HepG2 (cell line): ENCODE results near the gene HS6ST2. TPM values are rescaled to one million over a fixed set of nuclear protein-coding genes. Genes with fewer than 3 reads are reported as not detected.

ENCODE experiments used
- ATAC-seq: fragments of 200-7000 bp; cut with Tn5 transposase; 3 replicates; pipeline ENCODE4 v1.9.1; 2020; ENCODE audit warnings: mild to moderate bottlenecking, moderate library complexity
- BruUV-seq: library from RNA; stranded (reverse); fragments of 400-500 nt; replicated peaks from 2 replicates; lab custom pipeline; 2021; lab: Mats Ljungman, UMichigan
- CTCF ChIA-PET: fragments of 300-600 bp; formaldehyde crosslinking; extraction: SDS; loops from one replicate; lab custom pipeline; 2021; ENCODE audit warnings: low total read pairs, inconsistent platforms, low intra/inter-chr PET ratio; lab: Yijun Ruan, JAX
- POLR2A ChIA-PET: fragments of 350-600 bp; sonication (Branson Sonifier 250); formaldehyde crosslinking; loops from one replicate; lab custom pipeline; 2020; ENCODE audit warnings: antibody characterized with exemption, inconsistent platforms; lab: Yijun Ruan, JAX
- DNase-seq: peaks from one replicate; pipeline ENCODE4 v3.0.0-alpha.2; 2015; ENCODE audit warnings: low spot score
- FAIRE-seq: peaks from 3 replicates; lab custom pipeline; 2011; peaks lifted over from hg19 to GRCh38; lab: Jason Lieb, UNC
- H2AFZ ChIP-seq: one replicate; pipeline ENCODE4 v1.6.1; 2011; ENCODE audit warnings: low read length, inconsistent platforms
- H3K27ac ChIP-seq: fragments of 300-600 bp; 3 replicates; pipeline ENCODE4 v1.8.0; 2011; ENCODE audit warnings: mixed run types, mild to moderate bottlenecking, mixed read lengths, low read length, inconsistent platforms; ENCODE audit not compliant: insufficient read depth; ENCODE audit errors: extremely low read length
- H3K27me3 ChIP-seq, 2 experiments: fragments of 200-600 bp in 1 of 2; 2 replicates in 1 of 2; 3 replicates in 1 of 2; pipeline versions ENCODE4 v1.6.0 to v1.8.0; 2011; ENCODE audit warnings: low read length in 2 of 2, mild to moderate bottlenecking in 2 of 2, moderate library complexity in 2 of 2, inconsistent platforms in 1 of 2; ENCODE audit not compliant: insufficient read depth in 2 of 2, control insufficient read depth in 1 of 2
- H3K36me3 ChIP-seq, 2 experiments: fragments of 200-600 bp in 1 of 2; replicated peaks in 1 of 2; 2 replicates in 1 of 2; 3 replicates in 1 of 2; pipeline versions ENCODE4 v1.5.1 to v1.8.0; 2011; ENCODE audit warnings: low read length in 2 of 2, inconsistent platforms in 1 of 2; ENCODE audit not compliant: insufficient read depth in 2 of 2, control insufficient read depth in 1 of 2
- H3K4me1 ChIP-seq: 2 replicates; pipeline ENCODE4 v1.5.1; 2012; ENCODE audit warnings: low read length, inconsistent platforms; ENCODE audit not compliant: insufficient read depth
- H3K4me2 ChIP-seq: 2 replicates; pipeline ENCODE4 v1.6.0; 2011; ENCODE audit warnings: low read depth, low read length, inconsistent platforms
- H3K4me3 ChIP-seq, 3 experiments: fragments of 200-600 bp in 1 of 3; sonication (generic), shearing (Covaris generic) in 1 of 3; replicated peaks in 1 of 3; 2 replicates each; pipeline ENCODE4 v1.5.1; 2011 to 2016; ENCODE audit warnings: low read length in 3 of 3, inconsistent platforms in 2 of 3, low read depth in 2 of 3, mild to moderate bottlenecking in 2 of 3, control low read depth in 1 of 3, mixed read lengths in 1 of 3; ENCODE audit not compliant: insufficient read depth in 1 of 3
- H3K79me2 ChIP-seq: one replicate; pipeline ENCODE4 v1.6.1; 2011; ENCODE audit warnings: low read length, inconsistent platforms; ENCODE audit not compliant: insufficient read depth
- H3K9ac ChIP-seq: 2 replicates; pipeline ENCODE4 v1.6.0; 2011; ENCODE audit warnings: mild to moderate bottlenecking, low read depth, low read length, inconsistent platforms; ENCODE audit not compliant: insufficient read depth
- H3K9me3 ChIP-seq: 2 replicates; pipeline ENCODE4 v1.5.1; 2012; ENCODE audit warnings: mild to moderate bottlenecking, low read length
- H4K20me1 ChIP-seq: 2 replicates; pipeline ENCODE4 v1.6.0; 2011; ENCODE audit warnings: inconsistent platforms, mild to moderate bottlenecking, low read length, moderate library complexity; ENCODE audit not compliant: insufficient read depth
- CBX2 ChIP-seq, 2 experiments: fragments of 200-600 bp in 1 of 2; sonication (generic); formaldehyde crosslinking in 1 of 2; IDR thresholded peaks; 2 replicates each; pipeline versions ENCODE4 v1.7.0 to v1.8.1; 2018 to 2022; ENCODE audit warnings: low read depth in 2 of 2, low read length in 1 of 2, mild to moderate bottlenecking in 1 of 2, missing genetic modification reagents in 1 of 2
- FOXM1 ChIP-seq: sonication (generic); formaldehyde crosslinking; IDR thresholded peaks from 2 replicates; pipeline ENCODE4 v1.5.0; 2020; ENCODE audit warnings: missing genetic modification reagents
- KDM5B ChIP-seq: sonication (generic); formaldehyde crosslinking; IDR thresholded peaks from 2 replicates; pipeline ENCODE4 v1.4.0; 2020; ENCODE audit warnings: missing genetic modification reagents, mild to moderate bottlenecking, borderline replicate concordance
- PAXIP1 ChIP-seq: sonication (generic); formaldehyde crosslinking; conservative IDR thresholded peaks from 2 replicates; pipeline ENCODE4 v1.4.0; 2020; ENCODE audit warnings: mild to moderate bottlenecking, missing genetic modification reagents, moderate library complexity
- SKIL ChIP-seq: sonication (generic); formaldehyde crosslinking; IDR thresholded peaks from 2 replicates; pipeline ENCODE4 v1.8.0; 2022; ENCODE audit warnings: missing genetic modification reagents, mild to moderate bottlenecking, moderate library complexity, borderline replicate concordance
- U2AF1 ChIP-seq: fragments of 200-400 bp; formaldehyde crosslinking; optimal IDR thresholded peaks from 2 replicates; pipeline ENCODE3; 2017; ENCODE audit warnings: mild to moderate bottlenecking, low read depth, low read length
- ZNF775 ChIP-seq: sonication (generic); formaldehyde crosslinking; IDR thresholded peaks from 2 replicates; pipeline ENCODE4 v1.4.0; 2020; ENCODE audit warnings: missing genetic modification reagents, mild to moderate bottlenecking, moderate library complexity, borderline replicate concordance
- WGBS: methylation state at CpG from one replicate; pipeline ENCODE4 v1.1.6; 2017; ENCODE audit warnings: low lambda C conversion rate; 5-methylcytosine and 5-hydroxymethylcytosine counted together
- in situ Hi-C: cut with HindIII; loops from 2 replicates; pipeline ENCODE4 v1.10.0; 2017; ENCODE audit warnings: low pct_unique_long_range_greater_than_20kb; ENCODE audit not compliant: extremely low pct_ligation_motif_present
- intact Hi-C: fragments of 100-400 bp; cut with micrococcal nuclease; formaldehyde crosslinking; loops from one replicate; pipeline ENCODE4 v1.10.0; 2022; ENCODE audit not compliant: unreplicated experiment
- polyA plus RNA-seq, 8 experiments: library from polyadenylated mRNA; depleted of rRNA in 3 of 8; stranded (reverse) in 7 of 8; unstranded in 1 of 8; fragments of >200 nt; fragmentation: Illumina TruSeq in 4 of 8; extraction: Trizol in 4 of 8; gene quantifications; 2 replicates each; pipeline versions ENCODE4 v1.2.1 to v1.2.3, GENCODE V29; 2011 to 2016; ENCODE audit warnings: low read depth in 4 of 8, missing spikeins in 1 of 8, mixed read lengths in 1 of 8; ENCODE audit not compliant: insufficient read depth in 1 of 8
- total RNA-seq, 5 experiments: library from RNA; depleted of rRNA; stranded (reverse); fragments of >200 nt; fragmentation: Illumina TruSeq; extraction: Trizol; gene quantifications; 2 replicates each; pipeline ENCODE4 v1.2.3, GENCODE V29; 2016; ENCODE audit warnings: low read depth in 1 of 5
- TF ChIP-seq, protein P1 (sequence below): fragments of 450-650 bp; IDR thresholded peaks from 2 replicates; pipeline ENCODE4 v1.6.1; 2016
- TF ChIP-seq, protein P2 (sequence below): sonication (generic); formaldehyde crosslinking; IDR thresholded peaks from 2 replicates; pipeline ENCODE4 v1.8.1; 2023; ENCODE audit warnings: mild to moderate bottlenecking, missing genetic modification reagents, borderline replicate concordance
- TF ChIP-seq, protein P3 (sequence below): sonication (generic); formaldehyde crosslinking; IDR thresholded peaks from 2 replicates; pipeline ENCODE4 v1.4.0; 2020; ENCODE audit warnings: low read depth, mild to moderate bottlenecking, missing genetic modification reagents

The HS6ST2 gene
- total and polyA plus RNA-seq, 2 of the 13 experiments (the other 11 are each of a cell fraction or from before 2014, with no cell fraction given): 0.05 TPM; not detected in 1

- peaks cover 0 to 13% of the 10 kb centered on the region in 2 experiments; a peak in 2 of 5 replicates for H3K27me3 ChIP-seq
- WGBS: 74% methylated on average over 8 of the region's 11 CpGs
- intact Hi-C loops: no loop called here
- no peak overlapping the region for H3K4me2 ChIP-seq
- H3K79me2 ChIP-seq: no peaks in the 10 kb centered on the region
- no peak overlapping the region for H3K27ac ChIP-seq
- POLR2A ChIA-PET: no interaction called here
- H3K4me3 ChIP-seq: no peak overlapping the region
- H3K9me3 ChIP-seq: no peaks in the 10 kb centered on the region
- no peaks in the 10 kb centered on the region for H4K20me1 ChIP-seq
- DNase-seq (no peak), FAIRE-seq (no peak), ATAC-seq (no peak)
- CTCF ChIA-PET: no interaction called here
- in situ Hi-C loops: no loop called here
- no peak for TF ChIP-seq U2AF1
- TF ChIP-seq FOXM1 (CRISPR knock-in tag): no peak
- TF ChIP-seq, protein P1, sequence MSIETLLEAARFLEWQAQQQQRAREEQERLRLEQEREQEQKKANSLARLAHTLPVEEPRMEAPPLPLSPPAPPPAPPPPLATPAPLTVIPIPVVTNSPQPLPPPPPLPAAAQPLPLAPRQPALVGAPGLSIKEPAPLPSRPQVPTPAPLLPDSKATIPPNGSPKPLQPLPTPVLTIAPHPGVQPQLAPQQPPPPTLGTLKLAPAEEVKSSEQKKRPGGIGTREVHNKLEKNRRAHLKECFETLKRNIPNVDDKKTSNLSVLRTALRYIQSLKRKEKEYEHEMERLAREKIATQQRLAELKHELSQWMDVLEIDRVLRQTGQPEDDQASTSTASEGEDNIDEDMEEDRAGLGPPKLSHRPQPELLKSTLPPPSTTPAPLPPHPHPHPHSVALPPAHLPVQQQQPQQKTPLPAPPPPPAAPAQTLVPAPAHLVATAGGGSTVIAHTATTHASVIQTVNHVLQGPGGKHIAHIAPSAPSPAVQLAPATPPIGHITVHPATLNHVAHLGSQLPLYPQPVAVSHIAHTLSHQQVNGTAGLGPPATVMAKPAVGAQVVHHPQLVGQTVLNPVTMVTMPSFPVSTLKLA: no peak
- TF ChIP-seq SKIL: no peak
- TF ChIP-seq, protein P2, sequence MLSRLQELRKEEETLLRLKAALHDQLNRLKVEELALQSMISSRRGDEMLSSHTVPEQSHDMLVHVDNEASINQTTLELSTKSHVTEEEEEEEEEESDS (CRISPR knock-in tag): no peak
- TF ChIP-seq ZNF775 (CRISPR knock-in tag): no peak
- TF ChIP-seq CBX2 (IDR thresholded peaks at IDR 0.05; ENCODE audit: low read depth, low read length): no peak
- TF ChIP-seq CBX2 (CRISPR knock-in tag; IDR thresholded peaks at IDR 0.05; ENCODE audit: low read depth): no peak
- TF ChIP-seq, protein P3, sequence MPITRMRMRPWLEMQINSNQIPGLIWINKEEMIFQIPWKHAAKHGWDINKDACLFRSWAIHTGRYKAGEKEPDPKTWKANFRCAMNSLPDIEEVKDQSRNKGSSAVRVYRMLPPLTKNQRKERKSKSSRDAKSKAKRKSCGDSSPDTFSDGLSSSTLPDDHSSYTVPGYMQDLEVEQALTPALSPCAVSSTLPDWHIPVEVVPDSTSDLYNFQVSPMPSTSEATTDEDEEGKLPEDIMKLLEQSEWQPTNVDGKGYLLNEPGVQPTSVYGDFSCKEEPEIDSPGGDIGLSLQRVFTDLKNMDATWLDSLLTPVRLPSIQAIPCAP (CRISPR knock-in tag): no peak
- no peak for TF ChIP-seq PAXIP1 (CRISPR knock-in tag)
- TF ChIP-seq KDM5B (CRISPR knock-in tag): no peak
- H3K4me1 ChIP-seq: no peaks in the 10 kb centered on the region
- H2AFZ ChIP-seq: no peak overlapping the region
- H3K9ac ChIP-seq: no peak overlapping the region
- no peaks in the 10 kb centered on the region for H3K36me3 ChIP-seq
- no TSS peak for BruUV-seq
Observed at GRCh38 chrX:132955690-132956089, 2.7 kb downstream of the HS6ST2 start.
